GM21737 (cell line): Measurements from ENCODE around the gene MSH3.
"Not testable (repeated sequence)": the region's sequence is repeated elsewhere in the genome, so short reads cannot be mapped to it uniquely, and the experiment has no call there.

ENCODE experiments used
- ATAC-seq: cut with Tn5 transposase; IDR thresholded peaks from one replicate; pipeline ENCODE4 v1.9.1; 2021; ENCODE audit warnings: mild to moderate bottlenecking, moderate library complexity; ENCODE audit not compliant: unreplicated experiment

Gene MSH3

DNA sequence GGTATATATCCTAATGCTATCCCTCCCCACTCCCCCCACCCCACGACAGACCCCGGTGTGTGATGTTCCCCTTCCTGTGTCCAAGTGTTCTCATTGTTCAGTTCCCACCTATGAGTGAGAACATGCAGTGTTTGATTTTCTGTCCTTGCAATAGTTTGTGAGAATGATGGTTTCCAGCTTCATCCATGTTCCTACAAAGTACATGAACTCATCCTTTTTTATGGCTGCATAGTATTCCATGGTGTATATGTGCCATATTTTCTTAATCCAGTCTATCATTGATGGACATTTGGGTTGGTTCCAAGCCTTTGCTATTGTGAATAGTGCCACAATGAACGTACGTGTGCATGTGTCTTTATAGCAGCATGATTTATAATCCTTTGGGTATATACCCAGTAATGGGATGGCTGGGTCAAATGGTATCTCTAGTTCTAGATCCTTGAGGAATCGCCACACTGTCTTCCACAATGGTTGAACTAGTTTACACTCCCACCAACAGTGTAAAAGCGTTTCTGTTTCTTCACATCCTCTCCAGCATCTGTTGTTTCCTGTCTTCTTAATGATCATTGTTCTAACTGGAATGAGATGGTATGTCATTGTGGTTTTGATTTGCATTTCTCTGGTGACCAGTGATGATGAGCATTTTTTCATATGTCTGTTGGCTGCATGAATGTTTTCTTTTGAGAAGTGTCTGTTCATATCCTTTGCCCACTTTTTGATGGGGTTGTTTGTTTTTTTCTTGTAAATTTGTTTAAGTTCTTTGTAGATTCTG, 186.8 kb downstream of the MSH3 start:
- not testable (repeated sequence) for ATAC-seq

DNA sequence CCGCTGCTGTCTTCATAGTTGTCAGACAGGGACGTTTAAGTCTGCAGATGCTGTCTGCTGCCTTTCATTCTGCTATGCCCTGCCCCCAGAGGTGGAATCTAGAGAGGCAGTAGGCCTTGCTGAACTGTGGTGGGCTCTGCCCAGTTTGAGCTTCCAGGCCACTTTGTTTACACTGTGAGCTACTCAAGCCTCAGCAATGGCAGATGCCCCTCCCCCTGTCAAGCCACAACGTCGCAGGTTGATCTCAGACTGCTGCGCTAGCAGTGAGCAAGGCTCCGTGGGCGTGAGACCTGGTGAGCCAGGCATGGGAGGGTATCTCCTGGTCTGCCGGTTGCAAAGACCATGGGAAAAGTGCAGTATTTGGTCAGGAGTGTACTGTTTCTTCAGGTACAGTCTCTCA, 192.0 kb downstream of the MSH3 start:
- not testable (repeated sequence) for ATAC-seq

DNA sequence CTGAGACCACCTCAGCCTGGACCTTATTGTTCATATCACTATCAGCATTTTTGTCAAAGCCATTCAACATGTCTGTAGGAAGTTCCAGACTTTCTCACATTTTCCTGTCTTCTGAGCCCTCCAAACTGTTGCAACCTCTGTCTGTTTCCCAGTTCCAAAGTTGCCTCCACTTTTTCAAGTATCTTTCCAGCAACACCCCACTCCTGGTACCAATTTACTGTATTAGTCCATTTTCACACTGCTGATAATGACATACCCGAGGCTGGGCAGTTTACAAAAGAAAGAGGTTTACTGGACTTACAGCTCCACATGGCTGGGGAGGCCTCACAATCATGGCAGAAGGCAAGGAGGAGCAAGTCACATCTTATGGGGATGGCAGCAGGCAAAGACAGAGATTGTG, 195.7 kb downstream of the MSH3 start:
- ATAC-seq = not testable (repeated sequence)

DNA sequence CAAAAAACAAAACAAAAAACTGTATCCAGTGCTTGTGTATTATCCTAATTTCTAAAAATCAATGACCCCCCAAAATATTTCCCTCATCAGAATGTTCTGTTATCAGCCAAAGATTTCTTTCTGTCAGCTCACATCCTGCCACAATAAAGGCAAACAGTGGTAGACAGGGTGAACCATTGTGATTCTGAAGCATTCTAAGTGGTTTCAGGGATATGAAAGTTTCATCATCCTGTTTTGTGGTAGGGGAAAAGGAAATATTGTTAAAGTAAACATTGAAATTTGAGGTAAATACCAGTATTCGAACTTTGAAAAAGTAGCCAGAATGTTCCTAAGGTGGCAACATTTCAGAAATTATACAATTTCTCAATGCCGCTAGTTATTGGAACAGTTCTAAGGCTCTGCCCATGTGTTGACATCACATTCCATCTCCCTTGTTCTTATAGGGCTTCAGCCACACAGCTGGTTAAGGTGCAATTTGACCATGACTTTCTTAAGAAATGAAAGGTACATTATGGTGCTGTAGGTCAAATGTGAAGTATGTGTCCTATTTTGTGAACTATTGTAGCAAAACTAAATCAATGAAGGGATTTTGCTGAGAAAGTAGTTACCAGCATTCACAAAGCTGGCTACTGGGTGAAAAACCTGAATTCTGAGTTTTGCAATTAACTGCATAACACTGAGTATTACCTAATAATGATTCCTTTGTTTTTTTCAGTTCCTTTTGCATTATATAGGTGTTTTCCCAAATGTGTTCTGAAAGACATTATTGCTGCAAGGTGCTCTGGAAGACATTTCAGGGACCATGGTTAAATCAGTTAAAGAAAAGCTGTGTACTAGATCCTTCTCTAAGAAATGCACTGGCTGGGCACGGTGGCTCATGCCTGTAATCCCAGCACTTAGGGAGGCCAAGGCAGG, 198.1 kb downstream of the MSH3 start:
- ATAC-seq = no peak

DNA sequence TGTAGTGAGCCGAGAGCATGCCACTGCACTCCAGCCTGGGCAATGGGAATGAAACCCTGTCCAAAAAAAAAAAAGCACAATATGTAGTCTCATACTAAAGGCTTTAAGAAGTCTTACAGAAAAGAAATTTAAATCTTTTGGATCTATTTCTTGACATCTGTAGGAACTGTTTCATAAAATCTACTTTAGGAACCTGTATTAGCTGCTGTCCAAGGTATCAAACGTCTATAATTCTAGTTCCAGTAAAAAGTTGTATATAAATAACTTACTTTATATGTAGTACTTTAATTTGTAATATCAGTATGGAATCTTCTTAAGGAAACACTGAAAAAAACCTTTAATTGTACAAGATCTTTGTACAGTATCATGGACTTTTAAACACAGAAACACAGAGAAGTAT, 199.0 kb downstream of the MSH3 start:
- ATAC-seq = no peak

DNA sequence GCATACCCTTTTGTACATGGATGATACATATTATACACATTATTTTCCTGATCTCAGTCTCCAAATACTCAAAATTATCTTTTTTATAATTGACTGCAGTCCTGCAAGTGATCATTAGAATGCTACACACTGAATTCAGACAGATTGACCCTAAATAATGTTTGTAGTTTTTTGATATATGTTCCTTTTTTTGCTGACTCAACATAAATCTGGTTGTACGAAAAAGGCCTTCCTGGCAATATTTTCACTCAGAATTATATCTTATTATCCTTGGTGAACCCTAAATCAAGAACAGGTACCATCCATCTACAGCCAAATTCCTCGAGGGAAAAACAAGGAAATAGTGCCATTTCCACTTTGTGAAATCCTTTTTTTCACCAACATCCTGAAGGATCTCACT, 200.1 kb downstream of the MSH3 start:
- no peak for ATAC-seq

DNA sequence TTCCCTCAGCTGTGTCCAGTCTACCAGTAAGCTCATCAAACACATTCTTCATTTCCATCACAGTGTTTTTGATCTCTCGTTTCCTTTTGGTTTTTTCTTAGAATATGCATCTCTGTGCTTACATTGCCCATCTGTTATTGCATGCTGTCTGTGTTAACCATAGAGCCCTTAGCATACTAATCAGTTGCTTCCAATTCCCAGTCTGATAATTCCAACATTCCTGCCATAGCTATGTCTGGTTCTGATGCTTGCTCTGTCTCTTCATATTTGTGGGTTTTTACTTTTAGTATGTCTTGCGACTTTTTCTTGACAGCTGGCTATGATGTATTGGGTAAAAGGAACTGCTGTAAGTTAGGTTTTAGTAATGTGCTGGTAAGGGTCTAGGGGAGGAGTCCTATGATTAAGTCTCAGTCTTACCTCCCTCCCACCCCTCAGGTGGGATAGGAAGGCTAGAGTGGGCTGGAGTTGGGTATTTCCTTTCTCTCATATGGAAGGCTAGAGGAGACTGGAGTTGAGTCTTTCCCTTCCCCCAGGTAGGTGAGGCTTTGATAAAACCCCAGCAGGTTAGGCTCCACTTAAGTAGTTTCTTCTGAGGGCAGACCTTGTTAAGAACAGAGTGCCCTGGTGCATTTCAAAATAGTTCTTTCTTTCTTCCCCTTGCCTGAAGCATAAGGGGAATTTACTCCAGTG, 206.6 kb downstream of the MSH3 start:
- ATAC-seq = no peak

DNA sequence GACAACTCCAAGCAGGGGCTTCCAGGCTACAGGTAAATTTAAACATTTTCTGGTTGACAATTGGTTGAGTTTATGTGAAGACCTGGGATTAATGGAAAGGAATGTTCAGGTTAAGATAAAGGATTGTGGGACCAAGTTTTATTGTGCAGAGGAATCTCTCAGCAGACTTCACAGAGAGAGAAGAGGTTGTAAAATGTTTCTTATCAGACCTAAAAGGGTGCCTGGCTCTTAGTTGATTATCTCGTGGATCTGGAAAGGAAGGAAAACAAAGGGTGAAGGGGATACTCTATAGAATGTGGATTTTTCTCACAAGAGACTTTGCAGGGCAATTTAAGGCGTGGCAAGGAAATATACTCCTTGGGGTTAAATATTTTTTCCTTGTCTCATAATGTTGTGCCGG, 209.3 kb downstream of the MSH3 start:
- ATAC-seq = no peak

DNA sequence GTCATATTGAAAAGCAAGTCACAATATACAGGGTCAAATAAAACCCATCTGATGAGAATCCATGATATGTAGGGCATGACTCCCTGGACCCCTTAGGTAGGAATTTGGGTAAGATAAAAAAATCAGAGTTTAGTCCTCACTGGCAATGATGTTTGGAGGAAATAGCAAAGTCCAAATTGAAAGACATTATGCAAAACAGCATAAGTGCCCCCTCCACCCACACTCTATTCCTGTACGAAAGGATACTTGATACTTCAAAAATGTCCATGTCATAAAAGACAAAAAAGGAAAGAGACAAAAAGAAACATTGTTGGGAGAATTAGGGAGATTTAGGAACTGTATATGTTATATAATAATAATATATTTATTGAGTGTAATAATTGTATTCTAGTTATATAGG, 209.7 kb downstream of the MSH3 start:
- no peak for ATAC-seq

DNA sequence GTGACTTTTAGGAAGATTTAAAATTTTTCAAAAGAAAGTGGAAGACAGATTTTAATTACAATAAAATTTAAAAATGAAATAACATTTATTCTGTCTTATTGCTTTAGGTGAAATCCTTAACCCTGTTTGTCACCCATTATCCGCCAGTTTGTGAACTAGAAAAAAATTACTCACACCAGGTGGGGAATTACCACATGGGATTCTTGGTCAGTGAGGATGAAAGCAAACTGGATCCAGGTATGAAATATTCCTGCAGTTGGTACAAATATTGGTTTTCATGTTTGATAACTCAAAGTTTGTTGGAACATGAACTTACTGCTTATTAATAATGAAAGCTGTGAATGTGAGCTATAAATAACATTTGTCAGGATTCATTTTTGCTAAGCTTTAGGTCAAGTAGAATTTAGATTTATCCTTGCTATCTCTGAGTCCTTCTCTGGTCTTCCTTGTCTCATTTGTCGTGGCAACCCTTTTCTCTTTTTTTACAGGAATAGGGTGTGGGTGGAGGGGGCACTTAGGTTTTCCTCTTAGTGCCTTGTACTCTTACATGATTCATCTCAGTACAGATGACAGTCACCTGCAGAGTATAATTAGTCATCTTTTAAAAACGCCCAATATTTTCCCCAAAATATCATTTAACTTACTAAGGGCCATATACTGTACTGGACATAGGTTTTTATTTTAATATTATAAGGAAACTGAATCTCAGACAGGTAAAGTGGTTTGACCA, 210.4 kb downstream of the MSH3 start:
- ATAC-seq = no peak

DNA sequence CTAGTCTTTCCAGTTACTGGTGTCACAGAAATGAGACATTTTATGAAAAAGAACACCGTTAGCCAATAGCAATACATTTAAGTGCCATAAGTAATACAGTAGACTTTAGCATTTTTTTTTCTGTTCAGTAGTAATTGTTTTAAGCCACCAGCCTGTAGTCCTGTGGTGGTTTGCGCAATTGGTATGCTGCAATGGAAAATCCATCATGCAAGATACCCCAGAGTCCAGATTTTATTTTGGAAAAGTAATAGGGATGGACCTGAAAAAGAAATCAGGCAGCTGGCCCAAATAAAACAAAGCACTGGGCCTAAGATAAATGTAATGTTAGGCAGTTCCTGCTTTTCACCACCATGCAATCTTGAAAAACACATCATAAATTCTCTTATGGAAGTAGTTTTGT, 211.1 kb downstream of the MSH3 start:
- no peak for ATAC-seq

DNA sequence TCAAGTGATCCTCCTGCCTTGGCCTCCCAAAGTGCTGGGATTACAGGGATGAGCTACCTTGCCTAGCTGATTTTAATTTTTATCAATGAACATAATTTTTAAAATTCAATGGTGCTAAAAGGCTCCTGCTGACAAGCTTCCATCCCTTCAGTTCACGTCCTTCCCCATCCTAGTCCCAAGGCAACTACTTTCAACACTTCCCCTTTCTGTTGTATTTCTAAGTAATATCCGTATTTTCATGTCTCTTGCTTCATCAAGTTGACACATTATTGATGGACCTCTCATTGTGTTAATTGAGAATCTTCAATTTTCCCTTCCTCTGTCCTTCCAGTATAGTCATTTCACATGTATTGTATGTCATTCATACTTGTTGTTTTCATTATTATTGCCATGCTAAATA, 211.9 kb downstream of the MSH3 start:
- no peak for ATAC-seq

DNA sequence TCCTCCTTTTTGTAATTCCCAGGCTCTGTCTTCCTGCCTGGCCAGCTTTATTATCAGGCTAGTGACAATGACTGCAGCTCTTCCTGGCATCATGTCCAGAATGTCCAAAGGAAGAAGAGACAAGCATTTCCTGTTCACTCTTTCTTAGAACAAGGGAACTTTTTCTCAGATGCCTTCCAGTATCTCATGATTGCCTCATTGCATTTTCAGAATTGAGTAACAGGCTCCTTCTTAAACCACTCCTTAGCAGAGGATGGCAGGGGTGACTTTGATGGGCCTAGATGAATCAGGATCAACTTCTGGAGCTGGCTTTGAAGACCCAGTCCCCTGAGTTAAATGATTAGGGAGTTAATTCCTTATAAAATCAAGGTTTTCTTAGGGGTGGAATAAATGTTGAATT, 212.8 kb downstream of the MSH3 start:
- no peak for ATAC-seq

DNA sequence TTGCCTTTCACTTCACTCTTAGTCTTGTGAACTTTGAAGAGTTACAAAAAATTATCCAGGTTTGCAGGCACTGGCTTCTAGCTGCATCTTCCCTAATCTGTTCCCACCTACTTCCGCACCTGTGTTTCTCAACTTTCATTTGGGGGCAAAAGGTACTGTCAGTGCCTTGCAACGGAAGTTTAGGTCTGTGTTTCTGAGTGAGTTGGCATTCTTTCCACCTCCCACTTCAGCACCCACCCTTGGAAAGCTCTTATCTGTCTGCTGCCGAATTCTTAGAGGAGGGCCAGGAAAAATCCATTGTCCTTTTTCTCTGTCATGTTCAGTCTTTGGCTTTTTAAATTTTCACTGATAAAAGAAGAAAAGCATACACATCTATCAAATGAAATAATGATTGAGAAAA, 216.0 kb downstream of the MSH3 start:
- ATAC-seq = no peak

DNA sequence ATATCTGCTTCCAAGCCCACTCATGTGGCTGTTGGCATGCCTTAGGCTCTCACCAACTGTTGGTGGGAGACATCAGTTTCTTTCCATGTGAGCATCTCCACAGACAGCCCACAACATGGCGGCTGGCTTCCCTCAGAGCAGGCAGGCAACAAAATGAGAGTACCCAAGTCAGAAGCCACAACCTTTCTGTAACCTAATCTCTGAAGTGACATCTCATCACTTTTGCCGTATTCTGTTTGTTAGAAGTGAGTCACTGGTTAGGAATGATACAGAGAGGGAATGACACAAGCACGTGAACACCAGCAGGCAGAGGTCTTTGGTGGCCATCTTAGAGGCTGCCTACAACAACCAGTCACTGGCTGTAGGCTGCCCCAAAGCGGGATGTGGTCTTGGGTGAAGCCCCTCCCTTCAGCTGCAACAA, 217.1 kb downstream of the MSH3 start:
- no peak for ATAC-seq

DNA sequence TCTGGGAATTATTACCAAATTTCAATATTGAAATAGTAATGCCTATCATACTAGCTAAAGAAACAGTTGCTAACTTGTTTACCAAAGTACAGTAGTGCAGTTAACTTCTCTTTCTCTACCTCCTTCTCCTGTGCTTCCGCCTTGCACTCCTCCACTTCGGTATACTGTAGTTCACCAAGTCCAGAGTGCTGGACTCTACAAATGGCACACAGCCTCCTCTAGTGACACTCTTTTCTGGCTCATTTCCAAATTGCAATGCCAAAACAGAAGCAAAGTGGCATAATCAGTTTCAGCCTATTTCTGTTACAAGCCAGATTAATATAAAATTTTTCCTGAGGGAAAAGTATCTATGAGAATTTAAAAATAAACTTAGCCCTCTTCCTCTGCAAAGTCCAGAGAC, 219.7 kb downstream of the MSH3 start:
- no peak for ATAC-seq

DNA sequence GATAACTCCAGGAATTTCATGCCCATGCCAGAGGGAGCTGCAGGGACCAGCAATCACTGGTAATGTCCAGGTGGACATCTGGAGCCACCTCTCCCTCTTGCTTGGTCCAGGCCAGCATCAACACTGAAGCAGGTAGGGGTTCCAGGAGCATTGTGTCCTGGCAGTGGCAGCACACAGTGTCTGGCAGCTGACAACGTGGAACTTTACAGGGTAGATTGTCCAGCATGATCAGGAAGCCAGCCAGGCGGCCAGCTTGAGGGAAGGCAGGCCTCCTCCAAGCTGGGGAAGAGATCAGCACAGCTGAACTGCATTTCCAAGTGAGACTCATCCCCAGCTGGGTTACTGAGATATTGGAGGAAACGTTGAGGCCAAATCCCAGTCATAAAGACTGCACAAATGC, 223.1 kb downstream of the MSH3 start:
- ATAC-seq = no peak

DNA sequence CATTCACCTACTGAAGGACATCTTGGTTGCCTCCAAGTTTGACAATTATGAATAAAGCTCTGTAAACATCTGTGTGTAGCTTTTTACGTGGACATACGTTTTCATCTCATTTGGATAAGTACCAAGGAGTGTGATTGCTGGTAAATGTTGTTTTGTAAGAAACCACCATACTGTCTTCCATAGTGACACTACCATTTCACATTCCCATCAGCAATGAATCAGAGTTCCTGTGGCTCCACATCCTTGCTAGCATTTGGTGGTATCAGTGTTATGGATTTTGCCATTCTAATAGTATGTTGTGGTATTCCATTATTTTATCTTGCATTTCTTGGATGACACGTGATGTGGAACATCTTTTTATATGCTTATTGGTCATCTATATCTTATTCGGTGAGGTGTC, 227.3 kb downstream of the MSH3 start:
- ATAC-seq = no peak

DNA sequence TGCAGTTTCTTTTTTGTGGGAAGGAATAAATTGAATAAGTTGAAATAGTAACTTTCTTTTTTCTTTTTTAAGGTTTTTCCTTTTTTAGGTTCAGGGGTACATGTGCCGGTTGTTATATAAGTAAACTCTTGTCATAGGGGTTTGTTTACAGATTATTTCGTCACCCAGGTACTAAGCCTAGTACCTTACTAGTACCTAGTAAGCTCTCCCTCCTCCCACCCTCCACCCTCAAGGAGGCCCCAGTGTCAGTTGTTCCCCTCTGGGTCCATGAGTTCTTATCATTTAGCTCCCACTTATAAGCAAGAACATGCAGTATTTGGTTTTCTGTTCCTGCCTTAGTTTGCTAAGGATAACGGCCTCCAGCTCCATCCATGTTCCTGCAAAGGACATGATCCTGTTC, 228.9 kb downstream of the MSH3 start:
- not testable (repeated sequence) for ATAC-seq

DNA sequence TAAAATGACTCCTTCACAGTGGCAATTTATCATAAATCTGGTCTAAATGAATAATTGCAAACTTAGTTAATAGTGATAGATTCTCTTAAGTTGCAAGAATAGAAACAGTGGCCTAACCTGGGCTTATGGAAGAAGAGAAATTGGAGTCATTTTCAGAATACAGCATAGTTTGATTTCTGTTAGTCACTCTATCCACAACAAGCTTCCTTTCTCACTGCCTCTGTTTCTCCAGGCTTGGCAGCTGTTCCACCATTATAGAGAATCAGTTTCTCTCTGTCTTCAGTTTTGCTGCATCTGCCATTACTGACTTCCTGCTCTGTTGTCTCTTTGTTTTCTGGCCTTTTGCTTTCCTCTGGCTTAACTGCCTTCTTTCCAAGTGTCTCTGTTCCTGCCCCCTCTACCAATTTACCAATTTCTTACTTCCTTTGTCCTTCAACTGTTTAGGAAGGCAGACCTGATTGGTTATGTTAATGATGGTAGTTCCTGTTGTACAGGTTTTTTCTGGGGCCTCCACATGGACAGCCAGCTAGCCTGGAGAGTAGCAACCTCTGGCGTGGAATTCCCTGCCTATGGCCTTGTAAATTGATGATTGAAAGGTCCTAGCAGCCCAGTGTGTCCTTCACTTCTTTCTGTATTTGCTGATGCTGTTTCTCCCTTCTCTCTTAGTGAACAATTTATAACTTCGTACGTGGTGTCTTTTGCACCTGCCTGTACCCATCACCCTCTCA, 229.8 kb downstream of the MSH3 start:
- ATAC-seq = no peak
